Keratinocyte (primary cell): ENCODE data around the gene SPATA32. TPM values are rescaled to one million over a fixed set of nuclear protein-coding genes. Genes with fewer than 3 reads are reported as not detected.
A peak's percentile ranks its signal among the peaks of the same experiment; 100 is the strongest.

ENCODE experiments used
- DNase-seq: peaks from one replicate; pipeline ENCODE4 v3.0.0-alpha.2; 2011; ENCODE audit warnings: low read depth, missing footprints, low spot score
- FAIRE-seq: peaks from 2 replicates; lab custom pipeline; 2011; peaks lifted over from hg19 to GRCh38; lab: Jason Lieb, UNC
- H2AFZ ChIP-seq: 2 replicates; pipeline ENCODE4 v1.6.0; 2012; ENCODE audit warnings: low read length, control low read depth, inconsistent platforms; ENCODE audit not compliant: control insufficient read depth
- H3K27ac ChIP-seq: 2 replicates; pipeline ENCODE4 v1.5.1; 2011; ENCODE audit warnings: low read length; ENCODE audit not compliant: control insufficient read depth, insufficient read depth
- H3K27me3 ChIP-seq: 3 replicates; pipeline ENCODE4 v1.6.0; 2011; ENCODE audit warnings: low read length; ENCODE audit not compliant: control insufficient read depth, insufficient read depth; ENCODE audit errors: extremely low read depth
- H3K36me3 ChIP-seq, 2 experiments: 2 replicates in 1 of 2; 3 replicates in 1 of 2; pipeline ENCODE4 v1.5.1; 2011; ENCODE audit warnings: low read length in 2 of 2, mild to moderate bottlenecking in 1 of 2; ENCODE audit not compliant: control insufficient read depth in 2 of 2, insufficient read depth in 2 of 2; ENCODE audit errors: extremely low read depth in 1 of 2
- H3K4me1 ChIP-seq: 3 replicates; pipeline ENCODE4 v1.5.1; 2011; ENCODE audit warnings: low read length; ENCODE audit not compliant: control insufficient read depth, insufficient read depth; ENCODE audit errors: extremely low read depth
- H3K4me2 ChIP-seq: 3 replicates; pipeline ENCODE4 v1.6.0; 2011; ENCODE audit warnings: low read depth, low read length; ENCODE audit not compliant: control insufficient read depth, insufficient read depth; ENCODE audit errors: extremely low read depth
- H3K4me3 ChIP-seq, 3 experiments: fragments of 200-600 bp in 1 of 3; sonication (generic) in 1 of 3; 2 replicates in 2 of 3; 3 replicates in 1 of 3; pipeline ENCODE4 v1.5.1; 2011 to 2016; ENCODE audit warnings: low read length in 3 of 3, mild to moderate bottlenecking in 3 of 3, control low read depth in 2 of 3, inconsistent platforms in 1 of 3, low read depth in 1 of 3, mixed read lengths in 1 of 3, mixed run types in 1 of 3, moderate library complexity in 1 of 3; ENCODE audit not compliant: control insufficient read depth in 2 of 3, insufficient read depth in 2 of 3; ENCODE audit errors: extremely low read depth in 1 of 3
- H3K79me2 ChIP-seq: 2 replicates; pipeline ENCODE4 v1.6.0; 2012; ENCODE audit warnings: low read length; ENCODE audit not compliant: control insufficient read depth, insufficient read depth
- H3K9ac ChIP-seq: 3 replicates; pipeline ENCODE4 v1.6.0; 2011; ENCODE audit warnings: low read length; ENCODE audit not compliant: control insufficient read depth, insufficient read depth; ENCODE audit errors: extremely low read depth
- H3K9me1 ChIP-seq: 3 replicates; pipeline ENCODE4 v1.6.0; 2011; ENCODE audit warnings: low read length; ENCODE audit not compliant: control insufficient read depth, insufficient read depth; ENCODE audit errors: extremely low read depth
- H3K9me3 ChIP-seq: 2 replicates; pipeline ENCODE4 v1.5.1; 2012; ENCODE audit warnings: low read depth, low read length; ENCODE audit not compliant: control insufficient read depth
- H4K20me1 ChIP-seq: 3 replicates; pipeline ENCODE4 v1.6.0; 2011; ENCODE audit warnings: low read length; ENCODE audit not compliant: control insufficient read depth, insufficient read depth; ENCODE audit errors: extremely low read depth
- CTCF ChIP-seq, 3 experiments: IDR thresholded peaks in 1 of 3; conservative IDR thresholded peaks in 1 of 3; optimal IDR thresholded peaks in 1 of 3; 2 replicates in 2 of 3; 3 replicates in 1 of 3; pipeline versions ENCODE3 to v1.5.1; 2011; ENCODE audit warnings: low read length in 3 of 3, mild to moderate bottlenecking in 3 of 3, moderate library complexity in 2 of 3, control low read depth in 1 of 3, inconsistent platforms in 1 of 3; ENCODE audit not compliant: insufficient read depth in 2 of 3; ENCODE audit errors: extremely low read depth in 1 of 3
- EZH2 ChIP-seq: IDR thresholded peaks from one replicate; pipeline ENCODE4 v1.6.1; 2012; ENCODE audit warnings: inconsistent platforms, mild to moderate bottlenecking, low read length, moderate library complexity
- dilution Hi-C: fragments of 300-500 bp; cut with MboI; formaldehyde crosslinking; loops from one replicate; pipeline ENCODE4 v1.7.0; 2020; ENCODE audit warnings: low sequenced_read_pairs; ENCODE audit not compliant: extremely low pct_ligation_motif_present
- polyA plus RNA-seq, 5 experiments: library from polyadenylated mRNA; depleted of rRNA in 3 of 5; stranded (reverse) in 3 of 5; stranded (forward) in 1 of 5; unstranded in 1 of 5; fragments of >200 nt; gene quantifications; 1 replicate in 1 of 5; 2 replicates in 3 of 5; 3 replicates in 1 of 5; pipeline versions ENCODE4 v1.2.1 to v1.2.3, GENCODE V29; 2011 to 2012; ENCODE audit warnings: missing spikeins in 2 of 5, low read depth in 1 of 5, low replicate concordance in 1 of 5

Gene SPATA32
- polyA plus RNA-seq, 1 donor (not counting 4 experiments of a cell fraction or from before 2014, with no cell fraction given) = not detected

- DNase-seq (no peak), FAIRE-seq (peak; percentile 5)
- TF ChIP-seq CTCF (optimal IDR thresholded peaks at IDR 0.05 in 1 of 3, IDR thresholded peaks at IDR 0.05 in 1 of 3, conservative IDR thresholded peaks at IDR 0.05 in 1 of 3; ENCODE audit: extremely low read depth in 1 of 3, insufficient read depth in 2 of 3, low read length in 3 of 3) (no peak), EZH2 (no peak)
- peaks cover 19% of the 10 kb centered on the region for H4K20me1 ChIP-seq
- no peak overlapping the region for H2AFZ ChIP-seq
- peak overlapping the region; percentile 40 for H3K27ac ChIP-seq
- H3K79me2 ChIP-seq = peaks cover 82% of the 10 kb centered on the region
- no peak overlapping the region for H3K4me2 ChIP-seq
- no peak overlapping the region for H3K9ac ChIP-seq
- H3K27me3 ChIP-seq = no peaks in the 10 kb centered on the region
- dilution Hi-C loops = no loop called here
- H3K9me3 ChIP-seq = no peaks in the 10 kb centered on the region
- H3K9me1 ChIP-seq = peaks cover 13% of the 10 kb centered on the region
- peaks cover 51% of the 10 kb centered on the region for H3K4me1 ChIP-seq
- no peak overlapping the region for H3K4me3 ChIP-seq
- H3K36me3 ChIP-seq = peaks cover 11 to 29% of the 10 kb centered on the region in 2 experiments
These were observed 44.2 kb upstream of the SPATA32 start for GRCh38 chr17:45306094-45306493.

GRCh38 chr17:45305530-45306087, 43.7 kb upstream of the SPATA32 start:
- H3K9ac ChIP-seq = no peak overlapping the region
- dilution Hi-C loops = no loop called here
- DNase-seq = no peak
- TF ChIP-seq CTCF (optimal IDR thresholded peaks at IDR 0.05 in 1 of 3, IDR thresholded peaks at IDR 0.05 in 1 of 3, conservative IDR thresholded peaks at IDR 0.05 in 1 of 3; ENCODE audit: extremely low read depth in 1 of 3, insufficient read depth in 2 of 3, low read length in 3 of 3) (no peak), EZH2 (no peak)
- no peaks in the 10 kb centered on the region for H3K27me3 ChIP-seq
- peaks cover 17% of the 10 kb centered on the region for H4K20me1 ChIP-seq
- H3K79me2 ChIP-seq = peaks cover 81% of the 10 kb centered on the region
- H3K36me3 ChIP-seq = peaks cover 11 to 25% of the 10 kb centered on the region in 2 experiments
- peaks cover 10% of the 10 kb centered on the region for H3K9me1 ChIP-seq
- H3K27ac ChIP-seq = peak overlapping the region; percentile 40
- no peak overlapping the region for H2AFZ ChIP-seq
- H3K4me1 ChIP-seq = peaks cover 46% of the 10 kb centered on the region
- no peak for FAIRE-seq
- H3K4me3 ChIP-seq = no peak overlapping the region
- no peaks in the 10 kb centered on the region for H3K9me3 ChIP-seq
- no peak overlapping the region for H3K4me2 ChIP-seq
